NB4 (cell line): ENCODE results near the gene PCDH8.

Experiments
- CTCF ChIP-seq: IDR thresholded peaks from one replicate; pipeline ENCODE4 v1.5.1; 2012; ENCODE audit warnings: low read depth, low read length
- MYC ChIP-seq: IDR thresholded peaks from 2 replicates; pipeline ENCODE4 v1.6.1; 2011; ENCODE audit warnings: low read depth, low read length
- TF ChIP-seq, protein P1 (sequence below): IDR thresholded peaks from 2 replicates; pipeline ENCODE4 v1.6.1; 2011; ENCODE audit warnings: low read depth, low read length

DNA sequence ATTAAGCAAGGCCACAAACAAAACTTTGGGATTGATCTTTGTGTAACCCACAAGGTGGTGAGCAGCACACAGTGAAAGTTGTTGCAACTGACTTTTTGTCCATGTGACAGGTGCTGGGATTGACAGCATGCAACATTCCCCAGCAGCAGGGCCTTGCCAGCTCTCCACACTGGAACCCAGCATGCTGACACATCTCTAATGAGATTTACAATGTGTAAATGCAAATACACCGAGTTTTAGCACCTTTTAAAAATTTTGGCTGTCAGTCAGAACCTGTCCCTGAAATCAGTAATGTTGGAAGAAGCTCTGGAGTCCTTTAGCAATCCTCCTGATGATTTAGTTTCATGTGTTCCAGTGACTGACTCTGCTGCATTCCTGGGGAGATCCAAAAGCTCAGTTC, 16.5 kb upstream of the PCDH8 start:
- TF ChIP-seq CTCF (no peak), MYC (no peak)
- TF ChIP-seq, protein P1, sequence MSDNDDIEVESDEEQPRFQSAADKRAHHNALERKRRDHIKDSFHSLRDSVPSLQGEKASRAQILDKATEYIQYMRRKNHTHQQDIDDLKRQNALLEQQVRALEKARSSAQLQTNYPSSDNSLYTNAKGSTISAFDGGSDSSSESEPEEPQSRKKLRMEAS, result no peak
